ENCODE data around the gene RNF39. TPM values are rescaled to one million over a fixed set of nuclear protein-coding genes. Genes with fewer than 3 reads are reported as not detected.

Gene RNF39
- total RNA-seq, 6 experiments from 2014 or later: not detected

DNA sequence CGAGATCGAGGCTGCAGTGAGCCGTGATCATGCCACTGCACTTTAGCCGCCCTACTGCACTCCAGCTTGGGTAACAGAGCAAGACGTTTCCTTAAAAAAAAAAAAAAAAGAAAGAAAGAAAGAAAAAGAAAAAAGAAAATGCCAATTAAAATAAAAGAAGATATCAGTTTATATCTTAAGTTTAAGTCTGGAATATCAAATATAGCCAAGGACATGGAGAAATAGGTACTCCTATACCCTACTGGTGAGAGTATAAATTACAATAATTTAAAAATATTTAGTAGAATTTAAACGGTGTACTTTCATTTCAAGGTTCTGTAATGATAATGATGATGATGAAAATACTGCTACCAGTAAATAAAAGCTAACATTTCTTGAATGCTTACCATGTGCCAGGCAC lies 41.2 kb upstream of the RNF39 start:
- Histone ChIP-seq H3K36me3 (no peaks in the 10 kb centered on the region), H3K27me3 (no peaks in the 10 kb centered on the region), H3K4me1 (peaks cover 0 to 10% (median 0%) of the 10 kb centered on the region in 4 donors), H3K27ac (no peak overlapping the region), H3K9me3 (no peaks in the 10 kb centered on the region), H3K4me3 (no peak overlapping the region)
- 65% methylated on average over 6 of the region's 6 CpGs for WGBS (ENCODE audit: insufficient coverage, low coverage, low lambda C conversion rate, missing lambda C conversion rate)
- no peak for DNase-seq
- intact Hi-C loops (cut with DNase I): no loop called here
- ATAC-seq: no peak
- TF ChIP-seq POLR2A (IDR thresholded peaks at IDR 0.05): no peak
- TF ChIP-seq, protein P1, sequence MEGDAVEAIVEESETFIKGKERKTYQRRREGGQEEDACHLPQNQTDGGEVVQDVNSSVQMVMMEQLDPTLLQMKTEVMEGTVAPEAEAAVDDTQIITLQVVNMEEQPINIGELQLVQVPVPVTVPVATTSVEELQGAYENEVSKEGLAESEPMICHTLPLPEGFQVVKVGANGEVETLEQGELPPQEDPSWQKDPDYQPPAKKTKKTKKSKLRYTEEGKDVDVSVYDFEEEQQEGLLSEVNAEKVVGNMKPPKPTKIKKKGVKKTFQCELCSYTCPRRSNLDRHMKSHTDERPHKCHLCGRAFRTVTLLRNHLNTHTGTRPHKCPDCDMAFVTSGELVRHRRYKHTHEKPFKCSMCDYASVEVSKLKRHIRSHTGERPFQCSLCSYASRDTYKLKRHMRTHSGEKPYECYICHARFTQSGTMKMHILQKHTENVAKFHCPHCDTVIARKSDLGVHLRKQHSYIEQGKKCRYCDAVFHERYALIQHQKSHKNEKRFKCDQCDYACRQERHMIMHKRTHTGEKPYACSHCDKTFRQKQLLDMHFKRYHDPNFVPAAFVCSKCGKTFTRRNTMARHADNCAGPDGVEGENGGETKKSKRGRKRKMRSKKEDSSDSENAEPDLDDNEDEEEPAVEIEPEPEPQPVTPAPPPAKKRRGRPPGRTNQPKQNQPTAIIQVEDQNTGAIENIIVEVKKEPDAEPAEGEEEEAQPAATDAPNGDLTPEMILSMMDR (IDR thresholded peaks at IDR 0.05): peak in 1 of 4 donors; percentile 14

DNA sequence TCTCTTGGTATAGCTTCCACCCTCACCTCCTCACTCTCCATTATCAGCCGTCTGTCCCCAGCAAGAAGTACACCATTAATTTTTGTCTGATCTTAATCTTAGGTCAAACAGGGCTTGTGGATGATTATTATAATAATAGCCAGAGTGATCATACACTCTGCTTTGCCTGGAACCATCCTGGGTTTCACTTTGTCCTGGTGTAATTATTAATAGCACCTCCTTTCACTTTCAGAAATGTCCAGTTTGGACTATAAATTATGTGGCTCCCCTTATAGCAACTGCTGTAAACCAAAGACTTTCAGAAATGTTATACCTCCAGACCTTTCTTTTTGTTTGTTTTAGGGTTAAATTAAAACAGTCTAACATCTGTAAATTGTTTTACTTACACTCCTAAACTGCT lies 38.3 kb upstream of the RNF39 start:
- Histone ChIP-seq H3K4me1 (peaks cover 0 to 10% (median 0%) of the 10 kb centered on the region in 4 donors), H3K4me3 (no peak overlapping the region), H3K27ac (no peak overlapping the region), H3K27me3 (no peaks in the 10 kb centered on the region), H3K36me3 (no peaks in the 10 kb centered on the region), H3K9me3 (no peaks in the 10 kb centered on the region)
- WGBS (ENCODE audit: insufficient coverage, low coverage, low lambda C conversion rate, missing lambda C conversion rate): 18% methylated on average over 1 of the region's 1 CpG
- no peak for TF ChIP-seq POLR2A (IDR thresholded peaks at IDR 0.05)
- TF ChIP-seq, protein P1 (IDR thresholded peaks at IDR 0.05): no peak
- DNase-seq (no peak), ATAC-seq (peak in 2 of 4 donors; percentile 35 to 66)
- intact Hi-C loops (cut with DNase I): no loop called here

DNA sequence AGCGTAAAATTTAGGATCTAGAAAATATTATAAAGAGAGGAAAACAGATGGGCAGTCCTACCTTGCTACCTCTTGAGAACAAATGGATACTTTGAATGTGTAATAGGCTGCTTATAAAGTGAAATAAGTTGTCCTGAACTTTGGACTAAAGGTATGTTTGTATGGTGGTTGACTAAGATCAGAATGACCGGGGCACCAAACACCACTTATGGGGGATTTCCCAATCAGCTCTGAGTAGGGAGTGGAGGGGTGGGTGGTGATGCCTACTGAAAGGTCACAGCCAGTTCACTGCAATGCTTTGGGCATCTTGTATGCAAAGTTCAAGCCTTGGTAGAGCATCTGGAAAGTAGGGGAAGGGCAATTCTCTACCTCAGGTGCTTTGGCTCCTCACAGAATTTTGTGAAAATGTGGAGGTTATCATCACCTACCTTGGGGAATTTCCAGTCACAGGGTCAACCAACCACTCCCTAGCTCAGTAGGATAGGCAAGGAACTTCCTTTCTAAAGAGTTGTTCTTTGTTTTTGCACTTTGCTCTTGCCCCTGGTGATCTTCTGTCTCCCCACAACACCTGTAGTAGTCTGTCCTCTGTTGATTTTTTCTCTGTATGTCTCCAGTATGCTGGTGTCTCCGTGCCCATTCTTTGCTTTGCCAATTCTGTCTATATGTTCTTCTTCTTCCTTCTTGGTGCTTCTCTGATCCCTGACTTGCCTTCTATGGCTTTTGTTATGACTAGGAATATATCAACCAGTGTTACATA lies 37.6 kb upstream of the RNF39 start, which contains the start of gene TRIM31:
Gene TRIM31 (minus strand): TSS at position 88 of the 757 bp plus-strand sequence. CDS start 285 bp downstream, outside the sequence.
- intact Hi-C loops (cut with DNase I): no loop called here
- no peak for TF ChIP-seq POLR2A (IDR thresholded peaks at IDR 0.05)
- TF ChIP-seq, protein P1 (IDR thresholded peaks at IDR 0.05): no peak
- H3K9me3 ChIP-seq: no peaks in the 10 kb centered on the region
- ATAC-seq: peak; percentile 55 to 92 (median 73)
- no peaks in the 10 kb centered on the region for H3K36me3 ChIP-seq
- no peak for DNase-seq
- H3K4me1 ChIP-seq: peaks cover 0 to 10% (median 0%) of the 10 kb centered on the region in 4 donors
- peak within 1 kb of the TSS in 1 of 3 donors; percentile 24 for H3K4me3 ChIP-seq
- peak within 1 kb of the TSS in 1 of 3 donors; percentile 50 for H3K27ac ChIP-seq
- H3K27me3 ChIP-seq: no peaks in the 10 kb centered on the region
- 39% methylated on average over 3 of the region's 3 CpGs for WGBS (ENCODE audit: insufficient coverage, low coverage, low lambda C conversion rate, missing lambda C conversion rate)

DNA sequence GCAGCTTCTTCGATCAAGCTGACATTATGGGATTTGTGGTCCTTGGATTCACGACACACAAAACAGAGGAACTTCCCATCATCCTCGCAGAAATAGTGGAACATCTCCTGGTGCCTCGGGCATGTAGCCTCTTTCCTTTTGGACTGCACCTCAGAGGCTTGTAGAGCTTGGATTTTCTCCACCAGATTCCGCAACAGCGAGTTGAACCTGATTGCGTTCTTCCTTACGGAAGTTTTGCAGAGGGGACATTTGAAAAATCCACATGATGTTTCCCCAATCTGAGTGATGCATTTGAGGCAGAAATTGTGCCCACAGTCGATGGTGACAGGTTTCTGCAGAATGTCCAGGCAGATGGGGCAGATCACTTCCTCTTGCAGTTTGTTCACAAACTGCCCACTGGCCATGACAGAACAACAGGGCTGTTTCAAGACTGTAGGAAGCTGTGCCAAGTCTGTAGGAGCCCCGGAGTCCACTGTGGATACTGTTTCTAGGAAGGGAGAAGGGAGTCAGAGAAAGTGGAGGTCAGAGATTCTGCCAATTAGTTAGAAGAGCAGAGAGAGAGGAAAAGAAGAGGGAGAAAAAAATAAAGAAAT lies 36.9 kb upstream of the RNF39 start:
- intact Hi-C loops (cut with DNase I): no loop called here
- no peaks in the 10 kb centered on the region for H3K9me3 ChIP-seq
- TF ChIP-seq, protein P1 (IDR thresholded peaks at IDR 0.05): no peak
- no peak for TF ChIP-seq POLR2A (IDR thresholded peaks at IDR 0.05)
- H3K36me3 ChIP-seq: no peaks in the 10 kb centered on the region
- ATAC-seq (peak in 3 of 4 donors; percentile 28 to 55 (median 33)), DNase-seq (no peak)
- peaks cover 0 to 10% (median 0%) of the 10 kb centered on the region in 4 donors for H3K4me1 ChIP-seq
- H3K27me3 ChIP-seq: no peaks in the 10 kb centered on the region
- peak overlapping the region in 1 of 3 donors; percentile 24 for H3K4me3 ChIP-seq
- 67% methylated on average over 10 of the region's 10 CpGs for WGBS (ENCODE audit: insufficient coverage, low coverage, low lambda C conversion rate, missing lambda C conversion rate)
- peak overlapping the region in 1 of 3 donors; percentile 50 for H3K27ac ChIP-seq
